GM19035 (cell line): ENCODE results near the gene P4HA2.

Experiments used
- ATAC-seq: cut with Tn5 transposase; IDR thresholded peaks from one replicate; pipeline ENCODE4 v1.9.1; 2021; ENCODE audit not compliant: unreplicated experiment

P4HA2 gene

DNA sequence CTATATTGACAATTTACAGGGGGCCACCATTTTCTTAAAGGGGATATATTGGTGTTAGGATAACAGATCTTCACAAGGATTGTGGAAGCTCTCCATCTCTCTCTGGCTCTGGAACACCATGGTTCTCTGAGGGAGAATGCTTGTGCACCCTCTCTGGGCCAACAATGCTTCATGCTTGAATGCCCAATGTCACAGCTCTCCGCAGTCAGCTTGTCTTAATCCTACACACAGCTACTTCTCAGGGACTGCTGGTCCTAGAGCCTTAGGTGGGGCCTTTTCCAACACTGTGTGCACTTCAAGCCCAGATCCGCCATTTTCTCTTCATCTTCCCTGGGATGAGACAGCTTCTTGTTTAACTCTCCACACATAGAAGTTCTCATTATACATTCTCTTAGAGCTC, 22.9 kb upstream of the P4HA2 start:
- ATAC-seq, result no peak

DNA sequence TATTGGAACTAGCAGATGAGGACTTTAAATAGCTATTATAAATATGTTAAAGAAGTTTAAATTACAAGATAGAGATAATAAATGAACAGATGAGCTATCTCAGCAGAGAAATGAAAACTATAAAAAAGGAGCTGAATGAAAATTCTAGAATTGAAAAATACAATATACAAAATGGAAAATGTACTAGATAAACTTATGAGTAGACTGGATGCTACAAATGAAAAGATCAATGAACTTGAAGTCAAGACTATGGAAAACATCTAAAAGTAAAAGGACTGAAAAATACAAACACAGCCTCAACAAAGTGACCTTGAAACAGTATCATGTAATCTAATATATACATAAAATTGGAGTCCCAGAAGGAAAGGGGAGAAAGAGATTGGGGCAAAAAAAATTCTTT, 19.2 kb upstream of the P4HA2 start:
- ATAC-seq, result no peak

- ATAC-seq, result no peak
Observed at GRCh38 chr5:132245593-132245992, 17.9 kb upstream of the P4HA2 start.

DNA sequence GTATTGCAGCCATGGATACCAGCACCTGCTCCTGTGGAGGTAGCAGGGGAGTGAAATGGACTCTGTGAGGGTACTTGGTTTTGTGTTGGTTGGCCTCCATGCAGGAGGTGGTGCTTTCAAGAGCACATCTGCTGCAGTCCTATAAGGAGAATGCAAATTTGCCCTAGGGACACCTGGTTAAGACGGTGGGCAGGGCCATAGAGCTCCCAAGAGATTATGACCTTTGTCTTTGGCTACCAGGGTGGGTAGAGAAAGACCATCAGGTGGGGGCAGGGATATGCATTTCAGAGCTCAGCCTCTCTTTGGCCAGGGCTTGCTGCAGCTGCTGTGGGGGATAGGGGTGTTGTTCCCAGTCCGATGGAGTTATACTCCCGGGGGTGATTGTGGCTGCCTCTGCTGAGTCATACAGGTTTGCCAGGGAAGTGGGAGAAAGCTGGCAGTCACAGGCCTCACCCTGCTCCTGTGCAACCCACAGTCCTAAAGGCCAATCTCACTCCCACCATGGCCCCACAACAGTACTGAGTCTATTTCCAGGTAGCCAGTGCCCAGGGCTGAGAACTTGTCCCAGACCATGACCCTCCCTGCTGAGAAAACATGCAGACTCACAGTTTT, 15.8 kb upstream of the P4HA2 start:
- ATAC-seq, result no peak

DNA sequence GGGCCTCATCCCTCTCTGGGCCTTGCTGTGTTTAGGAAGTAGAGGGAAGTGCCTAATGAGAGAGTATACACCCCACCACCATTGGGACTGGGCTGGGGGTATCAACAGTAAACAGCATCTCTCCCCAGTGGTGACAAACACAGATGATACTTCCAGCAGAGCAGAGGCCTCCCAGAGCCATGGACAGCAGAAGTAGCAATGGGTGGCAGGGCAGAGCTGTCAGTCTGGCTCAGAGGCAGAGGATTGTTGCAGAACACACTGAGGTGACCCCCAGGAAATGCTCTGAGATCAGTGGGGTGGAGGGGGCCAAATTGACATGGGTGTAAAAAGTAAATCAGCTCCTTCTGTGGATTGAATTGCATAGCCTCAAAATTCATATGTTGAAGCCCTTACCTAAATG, 12.1 kb upstream of the P4HA2 start:
- no peak for ATAC-seq

GRCh38 chr5:132238901-132239500, 11.3 kb upstream of the P4HA2 start:
- ATAC-seq, result no peak

- peak; percentile 73 for ATAC-seq
Observed at GRCh38 chr5:132238169-132238744, 10.6 kb upstream of the P4HA2 start.

DNA sequence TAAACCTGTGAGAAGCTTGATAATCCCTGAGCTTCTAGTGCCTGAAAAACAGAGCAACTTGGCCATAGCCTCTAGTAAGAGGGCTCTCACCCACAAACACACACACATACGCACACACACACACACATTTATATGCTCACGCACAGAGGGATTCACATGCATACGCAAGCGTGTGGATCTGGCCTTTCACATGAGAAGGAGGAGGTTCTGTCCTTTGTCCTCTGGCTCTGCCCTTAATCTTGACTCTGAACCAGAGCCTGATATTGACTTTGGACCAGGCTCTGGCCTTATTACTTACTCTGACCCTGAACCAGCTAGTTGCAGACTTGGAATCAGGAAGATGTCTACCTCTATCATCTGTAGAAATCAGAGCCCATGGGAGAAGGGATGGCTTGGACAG, 10.0 kb upstream of the P4HA2 start:
- ATAC-seq, result no peak

- ATAC-seq, result no peak
Observed at GRCh38 chr5:132237141-132237540, 9.5 kb upstream of the P4HA2 start.

DNA sequence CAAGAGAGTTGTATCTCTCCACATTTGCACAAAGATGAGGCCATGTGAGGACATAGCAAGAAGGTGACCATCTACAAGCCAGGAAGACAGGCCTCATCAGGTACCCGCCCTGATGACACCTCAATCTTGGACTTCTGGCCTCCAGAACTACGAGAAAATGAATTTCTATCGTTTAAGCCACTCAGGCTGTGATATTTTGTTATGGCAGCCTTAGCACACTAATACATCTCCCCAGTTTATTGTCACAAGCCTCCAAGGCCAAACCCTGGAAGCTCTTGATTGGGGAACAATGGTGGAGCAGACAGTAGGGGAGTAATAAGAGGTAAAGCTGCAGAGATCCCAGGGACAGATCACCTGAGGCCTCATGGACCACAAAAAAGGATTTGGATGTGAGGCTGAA, 7.7 kb upstream of the P4HA2 start:
- ATAC-seq, result no peak

GRCh38 chr5:132234684-132235062, 7.0 kb upstream of the P4HA2 start:
- ATAC-seq, result no peak

- ATAC-seq, result no peak
Observed at GRCh38 chr5:132233811-132234683, 6.4 kb upstream of the P4HA2 start.

GRCh38 chr5:132233081-132233480, 5.4 kb upstream of the P4HA2 start:
- ATAC-seq, result no peak

GRCh38 chr5:132232465-132232864, 4.8 kb upstream of the P4HA2 start:
- no peak for ATAC-seq

DNA sequence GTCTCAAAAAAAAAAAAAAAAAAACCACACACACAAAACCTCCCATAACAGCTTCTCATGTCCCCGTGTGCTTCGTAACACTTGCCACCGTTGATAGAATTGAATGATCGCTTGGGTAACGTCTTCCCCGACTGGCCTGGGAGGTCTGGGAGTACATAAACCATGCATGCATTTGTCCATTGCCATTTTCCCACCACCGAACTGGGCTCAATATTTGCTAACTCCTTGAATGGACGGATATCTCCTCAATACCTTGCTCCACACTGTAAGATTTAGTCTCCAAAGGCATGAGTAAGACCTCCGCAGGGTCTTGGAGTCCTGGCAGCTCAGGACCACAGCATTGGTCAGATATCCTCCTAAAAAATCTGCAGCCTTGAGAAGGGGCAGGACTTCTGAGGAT, 3.2 kb upstream of the P4HA2 start:
- ATAC-seq, result no peak

- no peak for ATAC-seq
Observed at GRCh38 chr5:132229236-132229635, 1.6 kb upstream of the P4HA2 start.

- ATAC-seq, result no peak
Observed at GRCh38 chr5:132228241-132229035, 785 bp upstream of the P4HA2 start.

GRCh38 chr5:132227235-132227484, 493 bp downstream of the P4HA2 start:
- no peak for ATAC-seq

- ATAC-seq, result no peak
Observed at GRCh38 chr5:132226516-132227234, 978 bp downstream of the P4HA2 start.

DNA sequence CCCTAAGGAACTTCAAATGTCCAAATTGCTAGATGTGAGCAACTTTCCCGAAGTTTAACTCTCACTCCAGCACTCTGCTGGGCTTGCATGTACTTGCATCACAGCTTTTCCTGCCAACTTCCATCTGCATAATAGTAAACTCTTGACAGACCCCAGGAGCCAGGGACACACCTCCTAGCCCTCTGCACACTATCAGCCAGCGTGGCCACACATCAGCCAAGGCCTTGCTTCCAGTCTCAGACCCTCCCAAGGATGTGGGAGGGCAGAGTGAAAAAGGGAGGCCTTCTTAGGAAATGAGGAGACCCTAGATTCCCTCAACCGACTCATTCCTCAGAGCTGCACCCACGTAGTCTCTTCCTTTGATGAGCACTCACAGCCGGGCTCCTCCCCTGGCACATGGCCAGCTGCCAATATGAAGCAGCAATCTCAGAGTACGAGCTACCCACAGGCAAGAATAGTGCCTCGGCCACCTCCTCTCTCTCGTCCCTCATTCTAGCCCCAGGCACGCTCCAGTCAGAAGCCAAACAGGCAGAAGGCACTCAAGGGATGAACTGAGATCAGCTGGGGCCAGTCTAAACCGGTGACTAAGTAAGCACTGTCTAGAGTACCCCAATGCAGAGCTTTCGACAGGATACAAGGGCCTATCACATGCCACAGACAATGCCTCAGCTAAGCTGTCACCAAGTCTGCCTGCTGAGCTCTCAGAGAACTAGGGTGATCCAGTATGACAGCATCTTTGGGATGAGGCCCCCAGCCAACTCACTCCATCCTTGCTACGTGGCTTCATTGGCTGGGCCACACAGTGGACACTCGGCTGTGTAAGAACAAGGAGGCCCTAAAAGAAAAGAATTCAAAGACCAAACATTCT, 2.3 kb downstream of the P4HA2 start:
- ATAC-seq, result no peak
